NCI-H1694 (cell line): Measurements from ENCODE around the gene CAAP1.
"Not testable (repeated sequence)": the region's sequence is repeated elsewhere in the genome, so short reads cannot be mapped to it uniquely, and the experiment has no call there.

Source experiments
- DNase-seq: peaks from one replicate; lab custom pipeline; 2025; lab: John Stamatoyannopoulos, UW

The CAAP1 gene

DNA sequence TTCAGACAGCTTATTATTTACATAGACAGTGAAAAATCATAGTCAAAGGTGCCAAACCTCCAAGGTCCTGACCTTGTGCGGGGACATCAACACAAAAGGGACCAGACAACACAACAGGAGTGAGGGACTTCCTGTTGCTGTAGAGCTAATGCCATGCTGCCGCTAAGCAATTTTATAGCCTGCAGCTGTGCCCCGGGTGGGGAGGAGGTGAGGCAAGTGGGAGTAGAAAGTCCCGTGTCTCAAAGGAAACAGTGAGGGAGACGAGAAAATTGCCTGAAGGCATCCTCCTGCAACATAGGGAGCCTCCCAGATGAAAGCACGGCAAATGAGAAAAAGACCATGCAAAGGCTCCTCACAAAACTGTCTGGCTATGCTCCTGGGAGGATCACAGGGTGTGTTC lies 58.8 kb downstream of the CAAP1 start:
- no peak for DNase-seq

DNA sequence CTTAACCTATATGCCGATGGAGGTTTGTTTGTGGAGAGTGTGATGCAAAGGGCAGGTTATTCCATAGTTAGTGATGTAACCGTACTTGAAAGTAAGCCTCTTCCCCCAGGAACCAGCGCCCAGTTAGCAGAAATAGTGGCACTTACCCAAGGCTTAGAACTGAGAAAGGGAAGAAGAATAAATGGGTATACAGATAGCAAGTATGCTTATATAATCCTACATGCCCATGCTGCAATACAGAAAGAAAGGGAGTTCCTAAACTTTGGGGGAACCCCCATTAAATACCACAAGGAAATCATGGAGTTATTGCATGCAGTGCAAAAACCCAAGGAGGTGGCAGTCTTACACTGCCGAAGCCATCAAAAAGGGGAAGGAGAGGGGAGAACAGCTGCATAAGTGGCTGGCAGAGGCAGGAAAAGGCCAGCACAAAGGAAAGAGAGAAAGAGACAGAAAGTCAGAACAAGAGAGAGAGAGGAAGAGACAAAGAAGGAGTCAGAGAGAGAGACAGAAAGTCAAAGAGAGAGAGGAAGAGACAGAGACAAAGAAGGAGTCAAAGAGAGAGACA lies 64.1 kb downstream of the CAAP1 start:
- not testable (repeated sequence) for DNase-seq

DNA sequence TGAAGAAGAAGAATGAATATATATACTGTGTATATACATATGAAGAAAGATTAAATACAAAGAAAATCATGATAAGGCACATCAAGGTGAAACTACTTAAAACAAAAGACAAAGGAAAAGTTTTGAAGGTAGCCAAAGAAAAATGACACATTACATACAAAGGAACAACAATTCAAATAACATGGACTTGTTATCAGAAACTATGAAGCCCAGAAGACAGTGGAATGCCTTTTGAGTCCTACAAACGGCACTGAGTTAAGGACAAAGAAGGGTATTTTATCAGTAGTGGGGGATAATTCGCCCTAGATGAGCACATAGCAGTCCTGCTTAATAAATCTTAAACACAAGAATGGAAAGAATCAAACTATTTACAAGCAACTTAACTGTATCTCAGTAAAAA lies 77.8 kb downstream of the CAAP1 start:
- DNase-seq = no peak

DNA sequence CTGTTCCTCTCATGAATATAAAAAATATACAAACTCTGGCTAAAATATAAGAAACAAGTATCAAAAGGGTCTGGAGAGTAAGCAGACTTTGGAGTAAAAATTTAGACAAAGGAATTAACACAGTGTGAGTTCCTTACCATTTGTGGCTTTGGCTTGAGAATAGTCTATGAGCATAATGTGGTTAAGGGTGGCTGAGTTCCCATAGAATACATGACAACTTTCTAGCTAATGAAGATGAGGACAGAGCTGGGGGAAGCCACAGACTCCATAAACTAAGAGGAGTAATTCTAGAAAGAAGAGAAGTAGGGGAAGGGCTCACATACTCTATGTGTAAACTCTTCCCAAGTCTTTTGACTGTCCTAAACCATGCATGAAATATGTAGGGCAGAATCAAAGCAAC lies 79.4 kb downstream of the CAAP1 start:
- DNase-seq = no peak

DNA sequence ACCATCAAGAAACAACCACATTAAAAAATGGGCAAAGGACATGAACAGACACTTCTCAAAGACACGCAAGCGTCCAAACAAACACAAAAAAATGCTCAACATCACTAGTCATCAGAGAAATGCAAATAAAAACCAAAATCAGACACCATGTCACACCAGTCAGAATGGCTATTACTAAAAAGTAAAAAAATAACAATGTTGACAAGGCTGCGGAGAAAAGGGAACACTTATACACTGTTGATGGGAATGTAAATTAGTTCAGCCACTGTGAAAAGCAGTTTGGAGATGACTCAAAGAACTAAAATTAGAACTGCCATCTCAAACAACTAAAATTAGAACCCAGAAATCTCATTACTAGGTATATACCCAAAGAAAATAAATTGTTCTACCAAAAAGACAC lies 80.4 kb downstream of the CAAP1 start:
- DNase-seq = no peak

DNA sequence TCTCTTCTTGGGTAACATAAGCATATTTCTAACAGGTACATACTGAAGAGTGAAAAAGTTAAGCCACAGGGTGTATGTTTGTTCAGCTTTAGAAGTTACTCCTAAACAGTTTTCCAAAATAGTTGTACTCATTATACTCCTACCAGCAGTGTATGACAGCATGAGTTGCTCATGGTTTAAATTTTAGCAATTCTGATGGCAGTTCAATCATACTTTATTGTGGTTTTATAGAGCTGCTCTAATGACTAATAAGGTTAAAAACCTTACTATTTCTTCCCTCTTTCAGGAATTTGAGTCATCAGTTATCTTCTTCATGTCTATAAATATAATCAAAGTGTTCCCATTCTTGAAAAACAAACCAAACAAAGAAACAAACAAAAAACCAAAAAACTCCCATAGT lies 81.5 kb downstream of the CAAP1 start:
- no peak for DNase-seq

DNA sequence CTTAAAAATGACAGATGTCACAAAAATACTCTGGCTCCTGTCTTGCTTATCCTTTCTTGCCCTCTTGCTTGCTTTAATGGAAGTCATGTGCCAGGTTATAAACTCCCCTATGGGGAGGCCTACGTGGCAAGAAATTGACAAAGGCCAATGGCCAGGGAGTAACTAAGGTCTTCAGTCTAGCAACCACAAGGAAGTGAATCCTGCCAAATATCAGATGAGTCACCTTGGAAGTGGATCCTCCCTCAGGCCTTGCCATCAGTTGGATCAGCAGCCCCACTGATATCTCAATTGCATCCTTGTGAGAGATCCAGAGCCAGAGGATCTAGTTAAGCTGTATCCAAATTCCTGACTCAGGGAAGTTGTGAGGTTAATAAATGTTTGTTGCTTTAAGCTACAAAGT lies 82.8 kb downstream of the CAAP1 start:
- DNase-seq = no peak

DNA sequence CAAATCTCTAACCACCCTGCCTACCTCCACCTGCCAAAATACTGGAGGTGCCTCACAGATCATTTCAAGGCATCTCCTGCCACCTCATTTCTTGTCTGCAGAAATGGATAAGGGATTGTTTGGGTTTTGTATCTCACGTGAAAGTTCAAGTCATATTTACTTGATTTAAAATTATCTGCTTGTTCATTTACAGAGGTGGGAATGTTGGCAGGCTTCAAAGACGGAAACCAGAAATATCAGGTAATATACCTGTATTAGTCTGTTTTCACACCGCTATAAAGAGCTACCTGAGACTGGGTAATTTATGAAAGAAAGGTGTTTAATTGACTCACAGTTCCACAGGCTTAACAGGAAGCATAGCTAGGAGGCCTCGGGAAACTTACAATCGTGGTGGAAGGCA lies 85.4 kb downstream of the CAAP1 start:
- DNase-seq = no peak

DNA sequence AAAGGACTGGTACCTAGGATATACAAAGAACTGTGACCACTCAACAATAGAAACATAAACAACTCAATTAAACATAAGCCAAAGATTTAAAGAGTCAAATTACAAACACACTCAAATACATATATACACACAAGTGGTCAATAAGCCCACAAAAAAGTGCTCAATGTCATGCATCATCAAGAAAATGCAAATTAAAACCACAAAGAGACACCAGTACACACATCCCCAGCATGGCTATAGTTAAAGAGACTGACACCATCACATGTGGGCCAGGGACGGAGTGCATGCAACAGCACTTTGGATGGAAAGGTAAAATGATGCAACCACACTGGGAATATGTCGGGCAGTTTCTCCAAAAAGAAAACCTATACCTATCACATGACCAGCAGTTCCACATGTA lies 89.7 kb downstream of the CAAP1 start:
- no peak for DNase-seq

DNA sequence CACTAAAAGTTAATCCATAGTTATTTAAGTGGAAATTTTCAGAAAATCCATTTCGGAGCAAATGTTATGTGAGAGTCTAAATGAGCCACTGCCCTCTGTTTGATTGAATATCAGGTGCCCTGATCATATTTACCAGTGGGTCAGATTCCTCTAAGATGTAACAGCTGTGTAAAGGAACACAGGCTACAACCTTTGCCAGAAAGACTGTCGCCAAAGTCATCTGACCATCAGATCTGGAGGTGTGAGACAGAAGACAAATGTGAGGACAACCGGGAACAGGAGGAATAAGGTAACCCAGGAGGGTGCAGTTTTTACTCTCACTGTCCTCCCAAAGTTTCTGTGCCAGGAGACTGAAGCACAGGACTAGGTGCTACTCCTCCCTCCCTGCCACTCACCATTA lies 90.8 kb downstream of the CAAP1 start:
- no peak for DNase-seq

DNA sequence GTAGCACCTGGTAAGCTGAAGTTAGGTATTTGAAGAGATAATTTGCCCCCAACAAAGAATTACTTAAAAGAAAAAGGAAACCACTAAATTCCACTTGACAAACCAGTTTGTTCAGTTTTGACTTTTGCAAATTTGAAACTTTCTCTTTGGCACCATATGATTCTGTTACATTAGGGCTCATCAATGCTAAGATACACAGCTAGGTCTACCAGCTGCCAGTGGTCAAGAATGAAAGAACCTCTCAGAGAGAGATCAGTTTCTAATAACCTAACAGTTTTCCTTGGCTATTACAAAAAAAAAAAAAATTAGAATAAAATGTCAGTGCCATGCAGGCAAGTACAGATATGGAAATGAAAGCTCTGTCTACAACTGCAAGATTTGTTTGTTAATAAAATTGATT lies 92.3 kb downstream of the CAAP1 start:
- no peak for DNase-seq

DNA sequence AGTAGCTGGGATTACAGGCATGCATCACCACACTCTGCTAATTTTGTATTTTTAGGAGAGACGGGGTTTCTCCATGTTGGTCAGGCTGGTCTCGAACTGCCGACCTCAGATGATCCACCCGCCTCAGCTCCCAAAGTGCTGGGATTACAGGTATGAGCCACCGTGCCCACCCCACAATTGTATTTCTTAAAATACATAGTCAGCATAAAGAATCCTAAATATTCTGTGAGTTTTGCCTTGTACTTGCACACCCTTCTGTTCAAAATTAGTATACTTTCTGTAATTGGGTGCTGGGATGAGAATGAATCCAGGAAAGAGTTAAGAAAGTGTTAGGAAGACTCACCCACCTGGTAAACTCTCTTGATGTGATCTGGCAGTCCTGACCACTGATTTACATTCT lies 101.3 kb downstream of the CAAP1 start:
- DNase-seq = no peak
